DMS153 treated with DMSO at 0.1 percent for 48 hours (cell line): ENCODE results near the gene SLC38A9.

Experiments
- DNase-seq: peaks from one replicate; lab custom pipeline; 2025; ENCODE audit not compliant: unreplicated experiment; lab: John Stamatoyannopoulos, UW

Gene SLC38A9

DNA sequence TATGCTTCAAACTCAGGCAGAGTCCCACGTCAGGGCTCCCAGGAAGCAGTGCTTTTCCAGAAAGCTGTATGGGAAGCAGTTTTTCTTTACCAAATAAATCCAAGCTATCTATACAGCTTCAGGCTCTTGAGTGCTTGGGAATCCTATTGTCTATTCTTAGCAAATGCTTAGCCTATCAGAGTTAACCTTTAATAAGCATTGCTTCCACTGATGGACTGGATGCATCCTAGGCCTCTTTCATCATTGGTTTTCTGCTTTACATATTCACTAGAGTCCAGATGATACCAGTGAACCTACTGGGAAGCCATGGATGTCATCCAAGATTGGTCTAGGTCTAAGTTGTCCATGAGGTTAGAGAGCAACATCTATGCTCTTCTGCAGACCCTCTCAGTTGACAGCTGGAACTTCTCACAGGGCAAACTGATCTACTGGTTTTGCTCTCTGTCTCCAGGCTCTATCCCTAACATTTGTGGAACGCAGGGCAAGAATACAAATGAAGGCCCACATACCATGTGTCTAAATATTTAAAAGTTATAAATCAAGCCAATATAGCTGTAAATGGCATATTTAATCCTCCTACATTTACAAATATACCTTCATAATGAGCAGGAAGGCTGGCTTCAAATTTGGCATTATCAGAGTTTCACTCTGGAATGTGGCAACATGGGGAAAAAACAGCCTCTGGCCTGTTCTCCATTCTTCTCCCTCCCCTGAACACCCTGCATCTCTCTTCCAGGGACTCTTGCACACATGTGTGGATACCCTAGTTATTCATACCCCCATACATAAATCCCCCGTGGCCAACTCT, 127.5 kb downstream of the SLC38A9 start:
- no peak for DNase-seq

DNA sequence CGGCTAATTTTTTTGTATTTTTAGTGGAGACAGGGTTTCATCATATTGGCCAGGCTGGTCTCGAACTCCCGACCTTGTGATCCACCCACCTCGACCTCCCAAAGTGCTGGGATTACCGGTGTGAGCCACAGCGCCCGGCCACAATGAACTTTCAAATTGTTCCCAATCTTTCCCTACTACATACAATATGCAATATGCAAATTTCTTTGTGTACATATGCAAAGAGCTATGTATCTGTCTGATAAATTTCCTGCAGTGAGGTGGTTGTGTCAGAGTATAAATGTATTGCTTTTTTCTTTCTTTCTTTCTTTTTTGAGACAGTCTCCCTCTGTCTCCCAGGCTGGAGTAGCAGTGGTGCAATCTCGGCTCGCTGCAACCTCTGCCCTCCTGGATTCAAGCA, 128.5 kb downstream of the SLC38A9 start:
- DNase-seq, result no peak

DNA sequence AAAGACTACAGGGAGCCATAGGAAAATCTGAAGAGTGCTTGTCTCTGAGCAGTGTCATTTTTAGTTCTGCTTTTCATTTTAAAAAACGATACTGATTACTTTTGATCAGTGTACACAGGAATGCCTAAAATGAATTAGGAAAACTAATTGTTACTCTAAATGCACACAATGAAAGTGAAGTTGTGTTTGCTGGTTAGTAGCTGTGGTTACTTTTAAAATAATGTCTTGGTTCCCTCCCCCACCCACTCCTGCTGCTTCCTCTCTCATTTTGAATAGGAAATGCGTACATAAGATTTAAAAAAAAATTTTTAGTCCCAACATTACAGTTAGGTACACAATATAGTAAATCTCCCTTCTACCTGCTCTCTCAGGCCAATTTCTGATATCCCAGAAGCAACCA, 129.9 kb downstream of the SLC38A9 start:
- DNase-seq, result no peak

DNA sequence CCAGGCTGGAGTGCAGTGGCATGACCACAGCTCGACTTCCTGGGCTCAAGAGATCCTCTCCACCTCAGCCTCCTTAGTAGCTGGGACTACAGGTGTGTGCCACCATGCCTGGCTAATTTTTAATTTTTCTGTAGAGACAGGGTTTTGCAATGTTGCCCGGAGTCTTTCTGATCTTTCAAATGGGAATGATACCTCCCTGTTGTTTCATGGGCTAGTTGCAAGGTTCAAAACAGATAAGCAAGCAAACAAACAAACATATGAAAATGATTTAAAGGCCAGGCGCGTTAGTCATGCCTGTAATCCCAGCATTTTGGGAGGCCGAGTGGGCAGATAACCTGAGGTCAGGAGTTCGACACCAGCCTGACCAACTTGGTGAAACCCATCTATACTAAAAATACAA, 132.1 kb downstream of the SLC38A9 start:
- no peak for DNase-seq

DNA sequence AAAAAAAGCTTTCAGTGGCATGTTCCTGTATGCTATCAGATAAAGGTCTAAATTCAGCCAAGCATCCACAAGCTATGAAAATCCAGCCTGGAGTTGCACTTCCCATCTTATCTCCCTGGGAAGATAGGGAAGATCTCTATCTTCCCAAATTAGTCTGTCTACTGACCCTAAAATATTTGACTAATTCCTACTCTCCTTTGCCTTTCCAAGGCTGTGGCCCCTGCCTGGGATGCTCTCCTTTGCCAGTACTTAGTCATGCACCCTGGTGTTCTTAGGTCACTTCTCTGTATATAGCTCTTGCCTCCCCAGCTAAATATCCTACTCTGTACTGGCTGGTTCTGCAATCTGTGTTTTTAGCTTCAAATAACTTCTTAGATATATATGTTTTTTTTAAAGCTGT, 133.4 kb downstream of the SLC38A9 start:
- DNase-seq, result no peak

DNA sequence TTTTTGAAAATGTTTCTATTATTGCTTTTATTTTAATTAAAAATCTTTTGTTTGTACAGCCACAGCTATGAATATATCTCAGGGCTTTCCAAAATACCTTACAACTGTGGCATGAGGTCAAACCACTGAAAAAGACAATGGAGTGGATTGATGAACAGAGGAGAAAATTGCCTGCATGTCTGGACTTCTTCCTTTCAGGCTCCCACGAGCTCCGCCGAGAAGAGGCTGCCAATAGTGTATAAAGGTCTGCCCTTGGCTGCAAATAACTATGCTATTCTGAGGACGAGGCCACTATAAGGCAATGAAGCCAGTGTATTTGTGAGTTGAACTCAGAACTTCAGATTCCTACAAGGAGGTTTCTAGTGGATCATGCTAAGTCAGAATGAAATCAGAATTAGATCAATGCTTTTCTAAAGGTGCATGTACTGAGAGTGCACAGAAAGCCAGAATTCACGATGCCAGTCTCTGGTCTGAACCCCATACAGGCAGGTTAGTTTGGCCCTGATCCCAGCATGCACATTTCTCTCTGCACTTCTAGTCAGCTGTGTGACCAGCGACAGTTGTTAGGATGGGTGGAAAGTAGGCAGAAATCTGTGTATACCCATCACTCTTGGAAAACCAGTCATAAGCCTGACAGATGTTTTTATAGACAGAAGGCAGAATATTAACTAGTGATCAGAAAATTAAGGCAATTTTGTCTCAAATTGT, 134.6 kb downstream of the SLC38A9 start:
- no peak for DNase-seq

DNA sequence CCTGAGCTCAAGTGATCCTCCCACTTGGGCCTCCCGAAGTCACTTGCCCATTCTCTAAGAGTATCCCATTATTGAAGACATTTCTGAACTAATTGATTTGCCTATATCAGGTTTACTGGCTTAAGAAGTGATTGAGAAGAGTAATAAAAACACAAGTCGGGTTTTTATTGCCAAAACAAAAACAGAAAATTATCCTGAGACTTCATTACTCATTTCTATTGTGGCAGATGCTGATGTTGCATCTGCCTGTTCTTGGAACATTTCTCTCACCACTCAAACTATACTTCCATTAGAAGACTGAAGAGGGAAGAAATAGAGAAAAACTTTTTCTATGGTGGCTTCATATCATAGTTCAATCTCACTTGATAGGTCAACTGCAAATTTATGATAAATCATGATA, 135.5 kb downstream of the SLC38A9 start:
- DNase-seq, result no peak
